Activated T-cell treated with anti-CD3 and anti-CD28 coated beads, Interleukin-2, amount 50 U/mL, for 4 hours (primary cell): ENCODE data around the gene TK1. TPM values are rescaled to one million over a fixed set of nuclear protein-coding genes. Genes with fewer than 3 reads are reported as not detected.

Experiments
- total RNA-seq, 3 donors: library from RNA; stranded (reverse); gene quantifications; one replicate each; pipeline ENCODE4 v1.2.1, GENCODE V29; 2021

TK1 gene
- total RNA-seq, 3 donors from 2014 or later = 23.0 to 30.3 (median 26.8) TPM

Other genes starting within 250 kb of the TK1 start
- gene TNRC6C, start 228.3 kb downstream of the TK1 start, total RNA-seq = 10 to 100 TPM; 19.6 to 25.0 (median 20.4) TPM
- 10 to 100 TPM; 79.1 to 87.1 (median 81.5) TPM for gene TMC6, start 58.3 kb downstream of the TK1 start, total RNA-seq
- 10 to 100 TPM; 46.9 to 69.4 (median 61.7) TPM for gene TMC8, start 56.3 kb downstream of the TK1 start, total RNA-seq
- not detected for gene C17orf99, start 40.7 kb downstream of the TK1 start, total RNA-seq
- 100 to 1,000 TPM; 192 to 224 (median 196) TPM for gene SYNGR2, start 18.5 kb downstream of the TK1 start, total RNA-seq
- 10 to 100 TPM; 15.8 to 16.9 (median 16.1) TPM for gene AFMID, start 310 bp upstream of the TK1 start, total RNA-seq
- 1 to 10 TPM; 5.4 to 10.0 (median 8.5) TPM for gene BIRC5, start 27.2 kb upstream of the TK1 start, total RNA-seq
- not detected for gene TMEM235, start 44.6 kb upstream of the TK1 start, total RNA-seq
- 100 to 1,000 TPM; 118 to 143 (median 136) TPM for gene SOCS3, start 173.0 kb upstream of the TK1 start, total RNA-seq
- gene PGS1, start 191.6 kb upstream of the TK1 start, total RNA-seq = 10 to 100 TPM; 47.4 to 51.7 (median 47.5) TPM